Effector memory CD4-positive, alpha-beta T cell (primary cell): Measurements from ENCODE around the gene IFNL4.

Experiments used
- DNase-seq, 3 donors: peaks; one replicate each; pipeline ENCODE4 v3.0.0-alpha.2; 2020
- H3K27ac ChIP-seq: 2 replicates; pipeline ENCODE4 v1.7.0; 2013; ENCODE audit warnings: mild to moderate bottlenecking, low read length, moderate library complexity; ENCODE audit not compliant: insufficient read depth, poor library complexity, severe bottlenecking
- H3K27me3 ChIP-seq: replicated peaks from 2 replicates; pipeline ENCODE4 v1.7.0; 2013; ENCODE audit warnings: mild to moderate bottlenecking, low read length; ENCODE audit not compliant: insufficient read depth, control insufficient read depth, poor library complexity, severe bottlenecking
- H3K36me3 ChIP-seq: 2 replicates; pipeline ENCODE4 v1.7.0; 2013; ENCODE audit warnings: mild to moderate bottlenecking, low read length, moderate library complexity; ENCODE audit not compliant: control insufficient read depth, insufficient read depth
- H3K4me1 ChIP-seq: 2 replicates; pipeline ENCODE4 v1.7.0; 2013; ENCODE audit warnings: low read length, mild to moderate bottlenecking; ENCODE audit not compliant: control insufficient read depth, insufficient read depth, poor library complexity, severe bottlenecking
- H3K4me3 ChIP-seq: 2 replicates; pipeline ENCODE4 v1.7.0; 2013; ENCODE audit warnings: low read length, low read depth, mild to moderate bottlenecking; ENCODE audit not compliant: insufficient read depth, poor library complexity, severe bottlenecking
- H3K9me3 ChIP-seq: 2 replicates; pipeline ENCODE4 v1.7.0; 2013; ENCODE audit warnings: mild to moderate bottlenecking, low read length, moderate library complexity; ENCODE audit not compliant: control insufficient read depth

The IFNL4 gene

GRCh38 chr19:39208175-39208795 lies 40.4 kb downstream of the IFNL4 start:
- no peaks in the 10 kb centered on the region for H3K4me1 ChIP-seq
- H3K27ac ChIP-seq, result no peak overlapping the region
- no peaks in the 10 kb centered on the region for H3K36me3 ChIP-seq
- no peak for DNase-seq
- no peaks in the 10 kb centered on the region for H3K9me3 ChIP-seq
- peaks cover 2% of the 10 kb centered on the region for H3K27me3 ChIP-seq
- H3K4me3 ChIP-seq, result no peak overlapping the region

GRCh38 chr19:39207293-39207836 lies 41.3 kb downstream of the IFNL4 start:
- Histone ChIP-seq H3K36me3 (no peaks in the 10 kb centered on the region), H3K9me3 (no peaks in the 10 kb centered on the region), H3K4me1 (no peaks in the 10 kb centered on the region), H3K27me3 (peaks cover 11% of the 10 kb centered on the region), H3K27ac (no peak overlapping the region), H3K4me3 (no peak overlapping the region)
- no peak for DNase-seq

- peaks cover 17% of the 10 kb centered on the region for H3K27me3 ChIP-seq
- H3K4me3 ChIP-seq, result no peak overlapping the region
- H3K4me1 ChIP-seq, result no peaks in the 10 kb centered on the region
- no peak for DNase-seq
- H3K9me3 ChIP-seq, result no peaks in the 10 kb centered on the region
- no peak overlapping the region for H3K27ac ChIP-seq
- no peaks in the 10 kb centered on the region for H3K36me3 ChIP-seq
Observed at GRCh38 chr19:39206122-39206521, 42.5 kb downstream of the IFNL4 start.

GRCh38 chr19:39205449-39205764 lies 43.2 kb downstream of the IFNL4 start:
- peaks cover 17% of the 10 kb centered on the region for H3K27me3 ChIP-seq
- no peak for DNase-seq
- H3K9me3 ChIP-seq, result no peaks in the 10 kb centered on the region

GRCh38 chr19:39203372-39204341 lies 45.0 kb downstream of the IFNL4 start, which contains the start of gene SYCN:
Gene SYCN, minus strand, starts transcription at chr19:39204263. Its CDS starts 9 bp downstream, at chr19:39204254.
- H3K36me3 ChIP-seq, result no peaks in the 10 kb centered on the region
- DNase-seq, result no peak
- no peaks in the 10 kb centered on the region for H3K9me3 ChIP-seq
- no peak within 1 kb of the TSS for H3K4me3 ChIP-seq
- no peak within 1 kb of the TSS for H3K27ac ChIP-seq
- no peaks in the 10 kb centered on the region for H3K4me1 ChIP-seq
- H3K27me3 ChIP-seq, result peaks cover 20% of the 10 kb centered on the region

More at GRCh38 chr19:39205449-39205764, 43.2 kb downstream of the IFNL4 start:
- Histone ChIP-seq H3K4me1 (no peaks in the 10 kb centered on the region), H3K4me3 (no peak overlapping the region), H3K27ac (no peak overlapping the region), H3K36me3 (no peaks in the 10 kb centered on the region)

- no peak overlapping the region for H3K4me3 ChIP-seq
- no peaks in the 10 kb centered on the region for H3K4me1 ChIP-seq
- DNase-seq, result no peak
- H3K27ac ChIP-seq, result no peak overlapping the region
- H3K27me3 ChIP-seq, result peaks cover 20% of the 10 kb centered on the region
- H3K9me3 ChIP-seq, result no peaks in the 10 kb centered on the region
- no peaks in the 10 kb centered on the region for H3K36me3 ChIP-seq
Observed at GRCh38 chr19:39202998-39203355, 45.7 kb downstream of the IFNL4 start.

GRCh38 chr19:39200803-39201115 lies 47.9 kb downstream of the IFNL4 start:
- no peak for DNase-seq
- Histone ChIP-seq H3K4me1 (peaks cover 16% of the 10 kb centered on the region), H3K9me3 (no peaks in the 10 kb centered on the region), H3K4me3 (no peak overlapping the region), H3K27me3 (peaks cover 27% of the 10 kb centered on the region), H3K27ac (no peak overlapping the region), H3K36me3 (no peaks in the 10 kb centered on the region)

GRCh38 chr19:39200066-39200802 lies 48.4 kb downstream of the IFNL4 start:
- DNase-seq, result no peak
- no peaks in the 10 kb centered on the region for H3K9me3 ChIP-seq
- no peaks in the 10 kb centered on the region for H3K36me3 ChIP-seq
- no peak overlapping the region for H3K4me3 ChIP-seq
- H3K27ac ChIP-seq, result no peak overlapping the region
- H3K4me1 ChIP-seq, result peaks cover 21% of the 10 kb centered on the region
- peaks cover 28% of the 10 kb centered on the region for H3K27me3 ChIP-seq

- no peaks in the 10 kb centered on the region for H3K36me3 ChIP-seq
- no peak for DNase-seq
- H3K27ac ChIP-seq, result no peak overlapping the region
- H3K27me3 ChIP-seq, result peaks cover 28% of the 10 kb centered on the region
- H3K4me1 ChIP-seq, result peaks cover 23% of the 10 kb centered on the region
- no peaks in the 10 kb centered on the region for H3K9me3 ChIP-seq
- no peak overlapping the region for H3K4me3 ChIP-seq
Observed at GRCh38 chr19:39199025-39199424, 49.6 kb downstream of the IFNL4 start.
